GM18909 (cell line): Measurements from ENCODE around the gene KHDC4.

Source experiments
- ATAC-seq: cut with Tn5 transposase; IDR thresholded peaks from one replicate; pipeline ENCODE4 v1.9.1; 2021; ENCODE audit warnings: mild to moderate bottlenecking; ENCODE audit not compliant: unreplicated experiment, poor library complexity

Gene KHDC4

GRCh38 chr1:155880251-155880650 lies 54.0 kb downstream of the KHDC4 start:
- no peak for ATAC-seq

GRCh38 chr1:155877945-155878344 lies 56.3 kb downstream of the KHDC4 start:
- no peak for ATAC-seq

- no peak for ATAC-seq
These were observed 60.4 kb downstream of the KHDC4 start for GRCh38 chr1:155873860-155874259.

- ATAC-seq = no peak
These were observed 61.7 kb downstream of the KHDC4 start for GRCh38 chr1:155872527-155872926.

- ATAC-seq = no peak
These were observed 62.8 kb downstream of the KHDC4 start for GRCh38 chr1:155871390-155871789.

- no peak for ATAC-seq
These were observed 66.4 kb downstream of the KHDC4 start for GRCh38 chr1:155867766-155868165.

GRCh38 chr1:155864393-155864792 lies 69.8 kb downstream of the KHDC4 start:
- ATAC-seq = no peak
